Mesendoderm (in vitro differentiated cells): ENCODE data around the gene EFNA3.

ENCODE experiments used
- DNase-seq: peaks from one replicate; pipeline ENCODE4 v3.0.0; 2013
- H2AK5ac ChIP-seq: 2 replicates; pipeline ENCODE4 v1.6.1; 2013; ENCODE audit warnings: low read length, inconsistent platforms
- H2BK120ac ChIP-seq: 2 replicates; pipeline ENCODE4 v1.6.1; 2013; ENCODE audit warnings: low read depth, mild to moderate bottlenecking, low read length, moderate library complexity, mixed read lengths
- H2BK15ac ChIP-seq: replicated peaks from 2 replicates; pipeline ENCODE4 v1.6.1; 2013; ENCODE audit warnings: low read depth, mild to moderate bottlenecking, moderate library complexity
- H2BK5ac ChIP-seq: 2 replicates; pipeline ENCODE4 v1.6.1; 2013; ENCODE audit warnings: low read length, inconsistent platforms
- H3K18ac ChIP-seq: 2 replicates; pipeline ENCODE4 v1.6.1; 2013; ENCODE audit warnings: mild to moderate bottlenecking, low read length, mixed read lengths
- H3K23ac ChIP-seq: one replicate; pipeline ENCODE4 v1.6.1; 2013; ENCODE audit warnings: low read length
- H3K27ac ChIP-seq: 2 replicates; pipeline ENCODE4 v1.5.1; 2013; ENCODE audit warnings: low read depth, mild to moderate bottlenecking, inconsistent platforms, low read length, moderate library complexity
- H3K27me3 ChIP-seq: 2 replicates; pipeline ENCODE4 v1.6.1; 2013; ENCODE audit warnings: low read length, control low read depth, mild to moderate bottlenecking, inconsistent platforms; ENCODE audit not compliant: insufficient read depth, poor library complexity
- H3K36me3 ChIP-seq: 2 replicates; pipeline ENCODE4 v1.6.1; 2013; ENCODE audit warnings: low read length, inconsistent platforms; ENCODE audit not compliant: control insufficient read depth, insufficient read depth
- H3K4ac ChIP-seq: one replicate; pipeline ENCODE4 v1.6.1; 2013; ENCODE audit warnings: low read depth, mild to moderate bottlenecking, low read length, moderate library complexity
- H3K4me1 ChIP-seq: 2 replicates; pipeline ENCODE4 v1.6.1; 2013; ENCODE audit warnings: low read depth, low read length, inconsistent platforms; ENCODE audit not compliant: control insufficient read depth
- H3K4me2 ChIP-seq: 2 replicates; pipeline ENCODE4 v1.6.1; 2013; ENCODE audit warnings: low read length
- H3K4me3 ChIP-seq: 2 replicates; pipeline ENCODE4 v1.5.1; 2013; ENCODE audit warnings: mild to moderate bottlenecking, low read length
- H3K56ac ChIP-seq: one replicate; pipeline ENCODE4 v1.6.1; 2013; ENCODE audit warnings: low read length
- H3K79me1 ChIP-seq: 2 replicates; pipeline ENCODE4 v1.6.1; 2013; ENCODE audit warnings: low read length, inconsistent platforms
- H3K79me2 ChIP-seq: 2 replicates; pipeline ENCODE4 v1.6.1; 2013; ENCODE audit warnings: mild to moderate bottlenecking, low read length; ENCODE audit not compliant: control insufficient read depth, insufficient read depth
- H3K9ac ChIP-seq: 2 replicates; pipeline ENCODE4 v1.6.1; 2013; ENCODE audit warnings: low read length, inconsistent platforms
- H4K5ac ChIP-seq: one replicate; pipeline ENCODE4 v1.6.1; 2013; ENCODE audit warnings: low read length
- H4K8ac ChIP-seq: one replicate; pipeline ENCODE4 v1.6.1; 2013; ENCODE audit warnings: low read depth, mild to moderate bottlenecking, control low read depth, low read length, moderate library complexity
- WGBS: extraction: QIAGEN DNeasy Blood & Tissue Kit; methylation state at CpG from one replicate; pipeline ENCODE4 v1.1.7; 2013; ENCODE audit warnings: low lambda C conversion rate, missing lambda C conversion rate; ENCODE audit not compliant: insufficient coverage; ENCODE audit errors: extremely low coverage; 5-methylcytosine and 5-hydroxymethylcytosine counted together

Gene EFNA3

DNA sequence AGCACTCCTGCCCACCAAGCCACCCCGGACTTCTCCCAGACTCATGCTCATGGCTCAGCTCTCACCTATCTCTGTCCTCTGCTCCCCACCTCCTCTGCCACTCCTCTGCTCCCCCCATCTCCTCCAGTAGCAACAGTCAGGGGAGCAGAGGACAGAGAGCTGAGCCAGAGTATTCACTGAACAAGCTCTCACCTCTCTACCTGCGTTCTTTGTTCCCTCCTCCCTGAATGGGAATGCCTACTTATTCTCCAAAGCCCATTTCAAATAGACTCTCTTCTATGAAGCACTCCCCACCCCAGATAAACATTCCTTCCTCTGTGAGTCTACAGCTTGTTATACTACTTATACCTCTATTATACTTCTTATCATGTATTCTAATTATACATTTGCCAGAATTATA lies 42.6 kb downstream of the EFNA3 start:
- Histone ChIP-seq H3K36me3 (no peaks in the 10 kb centered on the region), H2BK120ac (no peak overlapping the region), H2BK15ac (no peak overlapping the region), H4K8ac (no peak overlapping the region), H3K23ac (no peak overlapping the region), H2BK5ac (no peak overlapping the region), H3K27ac (no peak overlapping the region), H3K79me1 (no peaks in the 10 kb centered on the region), H3K4ac (no peak overlapping the region), H3K18ac (no peak overlapping the region), H3K56ac (no peak overlapping the region), H3K79me2 (no peaks in the 10 kb centered on the region), H2AK5ac (no peak overlapping the region), H4K5ac (no peak overlapping the region), H3K9ac (no peak overlapping the region), H3K27me3 (peaks cover 9% of the 10 kb centered on the region), H3K4me1 (no peaks in the 10 kb centered on the region), H3K4me3 (no peak overlapping the region), H3K4me2 (no peak overlapping the region)
- DNase-seq = no peak
- WGBS = no CpG with 5 or more reads among the region's 2 CpGs

DNA sequence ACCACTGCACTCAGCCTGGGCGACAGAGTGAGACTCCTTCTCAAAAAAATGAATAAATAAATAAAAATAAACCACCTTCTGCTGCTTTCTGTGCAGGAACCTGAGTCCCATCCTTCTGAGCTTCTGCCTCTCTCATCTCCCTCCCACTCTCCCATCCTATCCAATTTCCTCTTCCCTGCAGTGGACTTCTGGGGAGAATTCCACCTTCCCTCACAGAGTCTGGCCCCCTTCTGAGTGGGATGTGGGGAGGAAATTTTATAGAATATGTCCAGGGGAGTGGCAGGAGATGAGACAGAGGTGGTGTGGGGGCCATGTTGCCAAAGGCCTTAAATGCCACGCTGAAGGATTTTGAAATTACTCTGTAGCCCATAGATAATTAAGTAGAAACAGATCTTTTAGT lies 43.7 kb downstream of the EFNA3 start:
- peaks cover 2% of the 10 kb centered on the region for H3K4me1 ChIP-seq
- no peak overlapping the region for H3K9ac ChIP-seq
- DNase-seq = no peak
- no peaks in the 10 kb centered on the region for H3K36me3 ChIP-seq
- no peaks in the 10 kb centered on the region for H3K79me2 ChIP-seq
- no peak overlapping the region for H3K4me3 ChIP-seq
- H2BK120ac ChIP-seq = no peak overlapping the region
- H2AK5ac ChIP-seq = no peak overlapping the region
- H4K8ac ChIP-seq = no peak overlapping the region
- no peak overlapping the region for H3K27ac ChIP-seq
- no peak overlapping the region for H3K56ac ChIP-seq
- H3K18ac ChIP-seq = no peak overlapping the region
- peaks cover 14% of the 10 kb centered on the region for H3K27me3 ChIP-seq
- no peaks in the 10 kb centered on the region for H3K79me1 ChIP-seq
- no CpG with 5 or more reads among the region's 2 CpGs for WGBS
- no peak overlapping the region for H3K4ac ChIP-seq
- no peak overlapping the region for H2BK15ac ChIP-seq
- no peak overlapping the region for H2BK5ac ChIP-seq
- no peak overlapping the region for H4K5ac ChIP-seq
- no peak overlapping the region for H3K23ac ChIP-seq
- H3K4me2 ChIP-seq = no peak overlapping the region

DNA sequence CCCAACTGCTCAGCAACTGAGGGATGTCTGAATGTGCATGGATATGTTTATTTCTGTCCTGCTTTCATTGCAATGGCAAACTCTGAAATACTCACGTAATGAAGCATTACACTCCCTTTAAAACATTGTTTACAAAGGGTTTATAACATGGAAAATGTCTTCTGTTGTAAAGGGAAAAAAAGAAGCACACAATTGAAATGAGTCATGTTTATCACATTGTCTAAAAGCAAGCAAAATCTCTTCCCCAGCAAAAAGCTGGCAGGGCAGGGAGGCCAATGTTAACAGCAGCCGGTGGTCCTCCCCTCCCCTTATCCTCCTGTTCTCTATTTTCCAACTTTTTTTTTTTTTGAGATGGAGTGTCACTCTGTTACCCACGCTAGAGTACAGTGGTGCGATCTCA lies 45.2 kb downstream of the EFNA3 start:
- H3K4me1 ChIP-seq = peaks cover 6% of the 10 kb centered on the region
- no peak overlapping the region for H3K4me2 ChIP-seq
- DNase-seq = no peak
- no CpG with 5 or more reads among the region's 4 CpGs for WGBS
- H3K56ac ChIP-seq = no peak overlapping the region
- no peak overlapping the region for H2BK120ac ChIP-seq
- H3K23ac ChIP-seq = no peak overlapping the region
- no peaks in the 10 kb centered on the region for H3K36me3 ChIP-seq
- H3K4ac ChIP-seq = no peak overlapping the region
- H3K27ac ChIP-seq = no peak overlapping the region
- H3K4me3 ChIP-seq = no peak overlapping the region
- no peak overlapping the region for H4K8ac ChIP-seq
- no peaks in the 10 kb centered on the region for H3K79me2 ChIP-seq
- no peak overlapping the region for H3K18ac ChIP-seq
- H3K9ac ChIP-seq = no peak overlapping the region
- no peak overlapping the region for H2BK15ac ChIP-seq
- peaks cover 14% of the 10 kb centered on the region for H3K27me3 ChIP-seq
- H2AK5ac ChIP-seq = no peak overlapping the region
- no peak overlapping the region for H2BK5ac ChIP-seq
- no peak overlapping the region for H4K5ac ChIP-seq
- peaks cover 1% of the 10 kb centered on the region for H3K79me1 ChIP-seq

DNA sequence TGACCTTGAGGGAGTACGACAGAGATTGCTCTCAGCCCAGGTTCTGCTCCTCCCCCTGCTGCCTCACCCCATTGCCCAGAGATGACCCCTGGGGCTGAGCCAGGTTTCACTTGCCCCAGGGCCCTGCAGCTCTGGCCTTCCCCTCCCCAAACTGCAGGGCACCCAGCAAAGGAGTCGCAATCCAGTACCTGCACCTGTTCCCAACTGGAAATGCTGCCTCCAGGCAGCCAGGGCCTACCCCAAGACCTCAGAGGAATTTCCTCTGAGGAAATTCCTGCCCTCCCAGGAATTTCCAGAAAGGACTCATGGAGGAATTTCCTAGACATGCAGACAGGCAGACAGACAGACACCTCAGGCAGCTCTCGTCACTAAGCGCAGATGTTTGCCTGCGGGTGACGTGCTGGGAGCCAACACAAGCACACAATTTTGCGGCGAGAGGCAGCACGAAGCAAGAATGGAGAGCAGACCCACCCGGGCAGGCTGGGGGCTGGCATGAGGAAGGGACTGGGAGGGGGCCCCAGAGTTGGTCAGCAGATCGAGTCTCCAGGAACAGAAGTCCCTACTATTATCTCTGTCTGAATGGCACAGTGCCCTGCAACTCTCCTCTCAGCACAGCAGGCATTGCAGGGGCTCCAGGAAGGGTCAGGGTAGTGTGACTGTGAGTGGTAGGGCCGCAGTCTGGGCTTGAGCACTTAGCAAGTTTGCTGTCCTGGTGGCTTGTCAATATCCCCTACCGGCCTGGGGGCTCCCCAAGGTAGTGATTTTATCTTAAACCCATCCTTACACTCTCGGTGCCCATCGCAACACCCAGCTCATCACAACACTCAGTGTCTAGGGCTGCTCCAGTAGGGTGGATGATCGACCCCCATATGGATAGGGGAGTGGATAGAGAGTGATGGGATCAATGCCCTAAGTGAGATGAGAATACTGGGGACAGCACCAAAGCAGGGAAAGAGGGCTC lies 46.1 kb downstream of the EFNA3 start:
- no peak overlapping the region for H3K4me3 ChIP-seq
- H4K5ac ChIP-seq = no peak overlapping the region
- no peak overlapping the region for H3K18ac ChIP-seq
- H2AK5ac ChIP-seq = no peak overlapping the region
- WGBS = no CpG with 5 or more reads among the region's 16 CpGs
- H3K27me3 ChIP-seq = peaks cover 14% of the 10 kb centered on the region
- no peak overlapping the region for H2BK120ac ChIP-seq
- H3K56ac ChIP-seq = no peak overlapping the region
- no peaks in the 10 kb centered on the region for H3K79me2 ChIP-seq
- peaks cover 13% of the 10 kb centered on the region for H3K4me1 ChIP-seq
- no peak overlapping the region for H2BK15ac ChIP-seq
- peak; percentile 88 for DNase-seq
- no peak overlapping the region for H3K27ac ChIP-seq
- H3K9ac ChIP-seq = no peak overlapping the region
- H2BK5ac ChIP-seq = no peak overlapping the region
- H3K79me1 ChIP-seq = peaks cover 1% of the 10 kb centered on the region
- H4K8ac ChIP-seq = no peak overlapping the region
- no peak overlapping the region for H3K23ac ChIP-seq
- no peak overlapping the region for H3K4ac ChIP-seq
- H3K4me2 ChIP-seq = no peak overlapping the region
- H3K36me3 ChIP-seq = no peaks in the 10 kb centered on the region

DNA sequence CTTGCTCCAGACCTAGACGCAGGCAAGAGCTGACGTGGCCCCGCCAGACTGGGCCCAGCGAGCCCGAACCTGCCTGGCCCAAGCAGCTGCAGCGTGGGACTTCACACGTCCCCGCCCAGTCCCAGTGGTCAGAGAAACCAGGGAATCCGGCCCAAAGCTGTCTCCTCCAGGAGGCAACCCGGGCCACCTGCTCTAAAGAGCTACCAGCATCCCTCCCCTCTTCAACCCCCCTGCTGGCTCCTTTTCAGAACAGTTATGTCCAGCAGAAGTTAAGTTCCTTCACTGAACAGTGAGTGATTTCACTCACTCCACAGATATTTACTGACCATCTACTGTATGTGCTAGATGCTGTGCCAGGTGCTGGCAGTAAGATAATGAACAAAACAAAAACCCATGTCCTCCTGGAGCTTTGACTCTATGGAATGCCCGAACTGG lies 46.9 kb downstream of the EFNA3 start:
- H3K27me3 ChIP-seq = peaks cover 14% of the 10 kb centered on the region
- peaks cover 1% of the 10 kb centered on the region for H3K79me1 ChIP-seq
- H3K4ac ChIP-seq = no peak overlapping the region
- H3K4me1 ChIP-seq = peaks cover 15% of the 10 kb centered on the region
- no peak overlapping the region for H2BK120ac ChIP-seq
- H3K4me3 ChIP-seq = no peak overlapping the region
- no peak overlapping the region for H3K4me2 ChIP-seq
- H3K9ac ChIP-seq = no peak overlapping the region
- no peak overlapping the region for H4K5ac ChIP-seq
- no peaks in the 10 kb centered on the region for H3K36me3 ChIP-seq
- no peak overlapping the region for H2BK5ac ChIP-seq
- H3K23ac ChIP-seq = no peak overlapping the region
- no peak overlapping the region for H3K56ac ChIP-seq
- no peak overlapping the region for H4K8ac ChIP-seq
- no peak overlapping the region for H2BK15ac ChIP-seq
- H3K79me2 ChIP-seq = no peaks in the 10 kb centered on the region
- DNase-seq = peak; percentile 26
- no peak overlapping the region for H2AK5ac ChIP-seq
- WGBS = no CpG with 5 or more reads among the region's 11 CpGs
- H3K27ac ChIP-seq = no peak overlapping the region
- no peak overlapping the region for H3K18ac ChIP-seq
